GM23338 (cell line): ENCODE measurements around the gene FHIT. TPM values are rescaled to one million over a fixed set of nuclear protein-coding genes. Genes with fewer than 3 reads are reported as not detected.

Experiments used
- ATAC-seq: fragments of 200-7000 bp; cut with Tn5 transposase; 3 replicates; pipeline ENCODE4 v1.9.1; 2020
- DNase-seq: peaks from one replicate; pipeline ENCODE4 v3.0.0-alpha.2; 2015; ENCODE audit warnings: low spot score
- H2AFZ ChIP-seq: fragments of 200-600 bp; sonication (generic); 2 replicates; pipeline ENCODE4 v1.8.0; 2016; ENCODE audit warnings: antibody characterized with exemption, mild to moderate bottlenecking, moderate library complexity
- H3F3A ChIP-seq: fragments of 200-600 bp; sonication (generic); replicated peaks from 2 replicates; pipeline ENCODE4 v1.8.0; 2017; ENCODE audit warnings: antibody characterized with exemption, mixed run types, low read depth
- H3K27ac ChIP-seq: fragments of 200-600 bp; sonication (generic); 2 replicates; pipeline ENCODE4 v1.6.1; 2016; ENCODE audit warnings: low read depth
- H3K27me3 ChIP-seq: fragments of 200-600 bp; sonication (generic); 2 replicates; pipeline ENCODE4 v1.8.0; 2016; ENCODE audit warnings: mild to moderate bottlenecking, mixed run types, moderate library complexity; ENCODE audit not compliant: insufficient read depth
- H3K36me3 ChIP-seq: fragments of 200-600 bp; sonication (generic); 2 replicates; pipeline ENCODE4 v1.8.0; 2016; ENCODE audit warnings: mild to moderate bottlenecking; ENCODE audit not compliant: insufficient read depth
- H3K4me1 ChIP-seq: fragments of 200-600 bp; sonication (generic); 2 replicates; pipeline ENCODE4 v1.8.0; 2016; ENCODE audit warnings: mild to moderate bottlenecking, moderate library complexity; ENCODE audit not compliant: insufficient read depth
- H3K4me2 ChIP-seq: fragments of 200-600 bp; sonication (generic); 2 replicates; pipeline ENCODE4 v1.7.1; 2017; ENCODE audit warnings: mixed run types
- H3K4me3 ChIP-seq: fragments of 200-600 bp; sonication (generic); 2 replicates; pipeline ENCODE4 v1.6.1; 2016; ENCODE audit warnings: mixed run types
- H3K79me2 ChIP-seq: fragments of 200-600 bp; sonication (generic); replicated peaks from 2 replicates; pipeline ENCODE4 v1.8.0; 2017; ENCODE audit warnings: mild to moderate bottlenecking; ENCODE audit not compliant: insufficient read depth
- H3K9me2 ChIP-seq: fragments of 200-600 bp; sonication (generic); 2 replicates; pipeline ENCODE4 v1.8.0; 2017; ENCODE audit not compliant: insufficient read depth
- H4K20me1 ChIP-seq: fragments of 200-600 bp; sonication (generic); replicated peaks from 2 replicates; pipeline ENCODE4 v1.8.0; 2017; ENCODE audit warnings: mild to moderate bottlenecking; ENCODE audit not compliant: insufficient read depth
- H3K27ac Mint-ChIP-seq: 2 replicates; pipeline ENCODE4 v1.8.0; 2020; ENCODE audit warnings: inconsistent platforms, mild to moderate bottlenecking, moderate library complexity, mixed read lengths
- H3K27me3 Mint-ChIP-seq: 3 replicates; pipeline ENCODE4 v1.8.0; 2022; ENCODE audit warnings: low read depth, mild to moderate bottlenecking, moderate library complexity, mixed read lengths, inconsistent platforms; ENCODE audit not compliant: insufficient read depth, poor library complexity
- H3K36me3 Mint-ChIP-seq: 3 replicates; pipeline ENCODE4 v1.8.0; 2021; ENCODE audit warnings: low read depth, mild to moderate bottlenecking, inconsistent platforms, moderate library complexity, mixed read lengths
- H3K4me1 Mint-ChIP-seq: 3 replicates; pipeline ENCODE4 v1.8.0; 2020; ENCODE audit warnings: mild to moderate bottlenecking, inconsistent platforms, mixed read lengths
- H3K4me3 Mint-ChIP-seq: 3 replicates; pipeline ENCODE4 v1.8.0; 2021; ENCODE audit warnings: moderate library complexity, mild to moderate bottlenecking, inconsistent platforms, mixed read lengths
- H3K9me3 Mint-ChIP-seq: 3 replicates; pipeline ENCODE4 v1.8.0; 2020; ENCODE audit warnings: moderate library complexity, mild to moderate bottlenecking, inconsistent platforms, mixed read lengths
- CREB1 ChIP-seq: fragments of 250-450 bp; sonication (Bioruptor Pico); IDR thresholded peaks from 2 replicates; pipeline ENCODE4 v1.5.0; 2020; ENCODE audit warnings: low read depth, mild to moderate bottlenecking, moderate library complexity
- EZH2 ChIP-seq: fragments of 200-600 bp; sonication (generic); IDR thresholded peaks from one replicate; pipeline ENCODE4 v1.8.0; 2017; ENCODE audit warnings: antibody characterized with exemption, mild to moderate bottlenecking, low read depth; ENCODE audit not compliant: unreplicated experiment
- EZH2phosphoT487 ChIP-seq: fragments of 200-600 bp; sonication (generic); IDR thresholded peaks from one replicate; pipeline ENCODE4 v1.8.1; 2018; ENCODE audit warnings: antibody characterized with exemption; ENCODE audit not compliant: unreplicated experiment
- JUNB ChIP-seq: IDR thresholded peaks from one replicate; pipeline ENCODE4 v1.6.1; 2016; ENCODE audit warnings: antibody characterized with exemption; ENCODE audit not compliant: unreplicated experiment
- NANOG ChIP-seq: IDR thresholded peaks from 2 replicates; pipeline ENCODE4 v1.6.1; 2016; ENCODE audit warnings: antibody characterized with exemption, borderline replicate concordance
- POLR2AphosphoS5 ChIP-seq: IDR thresholded peaks from 2 replicates; pipeline ENCODE4 v1.6.1; 2016; ENCODE audit warnings: antibody characterized with exemption, low read depth
- REST ChIP-seq: IDR thresholded peaks from one replicate; pipeline ENCODE4 v1.6.1; 2018; ENCODE audit warnings: antibody characterized with exemption; ENCODE audit not compliant: unreplicated experiment
- STAT1 ChIP-seq: IDR thresholded peaks from one replicate; pipeline ENCODE4 v1.6.1; 2016; ENCODE audit warnings: antibody characterized with exemption; ENCODE audit not compliant: unreplicated experiment
- ZNF114 ChIP-seq: fragments of 250-450 bp; sonication (Bioruptor Pico); IDR thresholded peaks from 2 replicates; pipeline ENCODE4 v1.5.0; 2020; ENCODE audit warnings: mild to moderate bottlenecking, moderate library complexity
- ZNF331 ChIP-seq: fragments of 250-450 bp; sonication (Bioruptor Pico); IDR thresholded peaks from 2 replicates; pipeline ENCODE4 v1.5.0; 2020; ENCODE audit warnings: low read depth, mild to moderate bottlenecking, moderate library complexity
- polyA plus RNA-seq: library from polyadenylated mRNA; unstranded; fragments of >200 nt; fragmentation: Nextera tagmentation; extraction: Ambion mirVana; gene quantifications from 2 replicates; pipeline ENCODE4 v1.2.1, GENCODE V29; 2016
- total RNA-seq: library from RNA; depleted of rRNA; stranded (reverse); fragments of >200 nt; shearing (Covaris generic); gene quantifications from 2 replicates; pipeline ENCODE4 v1.2.3, GENCODE V29; 2014
- TF ChIP-seq, protein P1 (sequence below), 2 experiments: fragments of 200-600 bp in 1 of 2; sonication (generic) in 1 of 2; conservative IDR thresholded peaks; 2 replicates each; pipeline versions ENCODE4 v1.5.1 to v1.6.1; 2016 to 2017; ENCODE audit warnings: antibody characterized with exemption in 2 of 2, low read depth in 2 of 2, mild to moderate bottlenecking in 2 of 2, moderate library complexity in 1 of 2
- TF ChIP-seq, protein P2 (sequence below): fragments of 250-450 bp; sonication (Bioruptor Pico); IDR thresholded peaks from 2 replicates; pipeline ENCODE4 v1.5.0; 2020; ENCODE audit warnings: mild to moderate bottlenecking, moderate library complexity
- TF ChIP-seq, protein P3 (sequence below): IDR thresholded peaks from 2 replicates; pipeline ENCODE4 v1.6.1; 2016; ENCODE audit warnings: antibody characterized with exemption

The FHIT gene
- total and polyA plus RNA-seq, 2 experiments from 2014 or later, result 3.0 to 8.3 TPM

DNA sequence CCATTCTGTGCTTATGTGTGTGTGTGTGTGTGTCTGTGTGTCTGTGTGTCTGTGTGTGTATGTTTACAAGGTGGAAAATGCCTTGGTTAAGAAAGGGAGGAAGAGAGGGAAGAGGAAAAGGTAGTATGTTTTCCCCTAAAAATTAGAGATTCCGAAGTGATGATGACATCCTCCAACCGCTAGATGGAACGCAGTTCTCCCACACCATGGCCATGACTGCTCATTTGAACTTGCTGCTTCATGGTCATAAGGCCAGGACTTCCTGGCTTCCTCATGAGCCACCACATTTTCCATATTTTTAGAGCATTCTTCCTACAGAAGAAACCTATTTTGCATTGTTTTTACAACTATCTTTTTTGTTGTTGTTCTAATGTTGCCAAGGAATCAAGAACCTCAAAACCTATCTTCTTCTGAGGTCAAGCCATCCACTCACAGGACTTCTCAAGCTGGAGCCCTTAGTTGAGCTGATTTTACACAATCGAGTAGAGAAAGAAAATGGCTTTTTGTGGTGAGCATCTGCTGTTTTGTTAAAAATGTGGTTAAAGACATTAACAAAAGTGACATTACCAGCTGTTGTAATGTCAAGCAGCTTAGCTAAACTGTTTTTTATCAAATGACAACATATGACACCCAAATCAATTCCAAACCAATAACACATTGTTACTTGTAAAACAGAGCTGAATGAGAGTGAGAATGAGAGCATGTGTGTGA is 1091.0 kb downstream of the FHIT start:
- Mint-ChIP-seq H3K27me3 (no peaks in the 10 kb centered on the region), H3K4me1 (no peaks in the 10 kb centered on the region), H3K9me3 (no peaks in the 10 kb centered on the region), H3K27ac (0 out of 2 replicates have a peak overlapping the region, but pooled peaks have one; percentile 21), H3K36me3 (no peaks in the 10 kb centered on the region), H3K4me3 (no peak overlapping the region)
- ATAC-seq, result no peak
- TF ChIP-seq JUNB, result no peak
- TF ChIP-seq ZNF114, result no peak
- TF ChIP-seq NANOG, result no peak
- TF ChIP-seq, protein P1, sequence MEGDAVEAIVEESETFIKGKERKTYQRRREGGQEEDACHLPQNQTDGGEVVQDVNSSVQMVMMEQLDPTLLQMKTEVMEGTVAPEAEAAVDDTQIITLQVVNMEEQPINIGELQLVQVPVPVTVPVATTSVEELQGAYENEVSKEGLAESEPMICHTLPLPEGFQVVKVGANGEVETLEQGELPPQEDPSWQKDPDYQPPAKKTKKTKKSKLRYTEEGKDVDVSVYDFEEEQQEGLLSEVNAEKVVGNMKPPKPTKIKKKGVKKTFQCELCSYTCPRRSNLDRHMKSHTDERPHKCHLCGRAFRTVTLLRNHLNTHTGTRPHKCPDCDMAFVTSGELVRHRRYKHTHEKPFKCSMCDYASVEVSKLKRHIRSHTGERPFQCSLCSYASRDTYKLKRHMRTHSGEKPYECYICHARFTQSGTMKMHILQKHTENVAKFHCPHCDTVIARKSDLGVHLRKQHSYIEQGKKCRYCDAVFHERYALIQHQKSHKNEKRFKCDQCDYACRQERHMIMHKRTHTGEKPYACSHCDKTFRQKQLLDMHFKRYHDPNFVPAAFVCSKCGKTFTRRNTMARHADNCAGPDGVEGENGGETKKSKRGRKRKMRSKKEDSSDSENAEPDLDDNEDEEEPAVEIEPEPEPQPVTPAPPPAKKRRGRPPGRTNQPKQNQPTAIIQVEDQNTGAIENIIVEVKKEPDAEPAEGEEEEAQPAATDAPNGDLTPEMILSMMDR (conservative IDR thresholded peaks at IDR 0.05; ENCODE audit: low read depth in 2 of 2), result no peak
- TF ChIP-seq, protein P2, sequence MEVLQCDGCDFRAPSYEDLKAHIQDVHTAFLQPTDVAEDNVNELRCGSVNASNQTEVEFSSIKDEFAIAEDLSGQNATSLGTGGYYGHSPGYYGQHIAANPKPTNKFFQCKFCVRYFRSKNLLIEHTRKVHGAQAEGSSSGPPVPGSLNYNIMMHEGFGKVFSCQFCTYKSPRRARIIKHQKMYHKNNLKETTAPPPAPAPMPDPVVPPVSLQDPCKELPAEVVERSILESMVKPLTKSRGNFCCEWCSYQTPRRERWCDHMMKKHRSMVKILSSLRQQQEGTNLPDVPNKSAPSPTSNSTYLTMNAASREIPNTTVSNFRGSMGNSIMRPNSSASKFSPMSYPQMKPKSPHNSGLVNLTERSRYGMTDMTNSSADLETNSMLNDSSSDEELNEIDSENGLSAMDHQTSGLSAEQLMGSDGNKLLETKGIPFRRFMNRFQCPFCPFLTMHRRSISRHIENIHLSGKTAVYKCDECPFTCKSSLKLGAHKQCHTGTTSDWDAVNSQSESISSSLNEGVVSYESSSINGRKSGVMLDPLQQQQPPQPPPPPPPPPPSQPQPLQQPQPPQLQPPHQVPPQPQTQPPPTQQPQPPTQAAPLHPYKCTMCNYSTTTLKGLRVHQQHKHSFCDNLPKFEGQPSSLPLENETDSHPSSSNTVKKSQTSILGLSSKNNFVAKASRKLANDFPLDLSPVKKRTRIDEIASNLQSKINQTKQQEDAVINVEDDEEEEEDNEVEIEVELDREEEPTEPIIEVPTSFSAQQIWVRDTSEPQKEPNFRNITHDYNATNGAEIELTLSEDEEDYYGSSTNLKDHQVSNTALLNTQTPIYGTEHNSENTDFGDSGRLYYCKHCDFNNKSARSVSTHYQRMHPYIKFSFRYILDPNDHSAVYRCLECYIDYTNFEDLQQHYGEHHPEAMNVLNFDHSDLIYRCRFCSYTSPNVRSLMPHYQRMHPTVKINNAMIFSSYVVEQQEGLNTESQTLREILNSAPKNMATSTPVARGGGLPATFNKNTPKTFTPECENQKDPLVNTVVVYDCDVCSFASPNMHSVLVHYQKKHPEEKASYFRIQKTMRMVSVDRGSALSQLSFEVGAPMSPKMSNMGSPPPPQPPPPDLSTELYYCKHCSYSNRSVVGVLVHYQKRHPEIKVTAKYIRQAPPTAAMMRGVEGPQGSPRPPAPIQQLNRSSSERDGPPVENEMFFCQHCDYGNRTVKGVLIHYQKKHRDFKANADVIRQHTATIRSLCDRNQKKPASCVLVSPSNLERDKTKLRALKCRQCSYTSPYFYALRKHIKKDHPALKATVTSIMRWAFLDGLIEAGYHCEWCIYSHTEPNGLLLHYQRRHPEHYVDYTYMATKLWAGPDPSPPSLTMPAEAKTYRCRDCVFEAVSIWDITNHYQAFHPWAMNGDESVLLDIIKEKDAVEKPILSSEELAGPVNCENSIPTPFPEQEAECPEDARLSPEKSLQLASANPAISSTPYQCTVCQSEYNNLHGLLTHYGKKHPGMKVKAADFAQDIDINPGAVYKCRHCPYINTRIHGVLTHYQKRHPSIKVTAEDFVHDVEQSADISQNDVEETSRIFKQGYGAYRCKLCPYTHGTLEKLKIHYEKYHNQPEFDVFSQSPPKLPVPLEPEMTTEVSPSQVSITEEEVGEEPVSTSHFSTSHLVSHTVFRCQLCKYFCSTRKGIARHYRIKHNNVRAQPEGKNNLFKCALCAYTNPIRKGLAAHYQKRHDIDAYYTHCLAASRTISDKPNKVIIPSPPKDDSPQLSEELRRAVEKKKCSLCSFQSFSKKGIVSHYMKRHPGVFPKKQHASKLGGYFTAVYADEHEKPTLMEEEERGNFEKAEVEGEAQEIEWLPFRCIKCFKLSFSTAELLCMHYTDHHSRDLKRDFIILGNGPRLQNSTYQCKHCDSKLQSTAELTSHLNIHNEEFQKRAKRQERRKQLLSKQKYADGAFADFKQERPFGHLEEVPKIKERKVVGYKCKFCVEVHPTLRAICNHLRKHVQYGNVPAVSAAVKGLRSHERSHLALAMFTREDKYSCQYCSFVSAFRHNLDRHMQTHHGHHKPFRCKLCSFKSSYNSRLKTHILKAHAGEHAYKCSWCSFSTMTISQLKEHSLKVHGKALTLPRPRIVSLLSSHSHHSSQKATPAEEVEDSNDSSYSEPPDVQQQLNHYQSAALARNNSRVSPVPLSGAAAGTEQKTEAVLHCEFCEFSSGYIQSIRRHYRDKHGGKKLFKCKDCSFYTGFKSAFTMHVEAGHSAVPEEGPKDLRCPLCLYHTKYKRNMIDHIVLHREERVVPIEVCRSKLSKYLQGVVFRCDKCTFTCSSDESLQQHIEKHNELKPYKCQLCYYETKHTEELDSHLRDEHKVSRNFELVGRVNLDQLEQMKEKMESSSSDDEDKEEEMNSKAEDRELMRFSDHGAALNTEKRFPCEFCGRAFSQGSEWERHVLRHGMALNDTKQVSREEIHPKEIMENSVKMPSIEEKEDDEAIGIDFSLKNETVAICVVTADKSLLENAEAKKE (CRISPR knock-in tag), result no peak
- TF ChIP-seq, protein P3, sequence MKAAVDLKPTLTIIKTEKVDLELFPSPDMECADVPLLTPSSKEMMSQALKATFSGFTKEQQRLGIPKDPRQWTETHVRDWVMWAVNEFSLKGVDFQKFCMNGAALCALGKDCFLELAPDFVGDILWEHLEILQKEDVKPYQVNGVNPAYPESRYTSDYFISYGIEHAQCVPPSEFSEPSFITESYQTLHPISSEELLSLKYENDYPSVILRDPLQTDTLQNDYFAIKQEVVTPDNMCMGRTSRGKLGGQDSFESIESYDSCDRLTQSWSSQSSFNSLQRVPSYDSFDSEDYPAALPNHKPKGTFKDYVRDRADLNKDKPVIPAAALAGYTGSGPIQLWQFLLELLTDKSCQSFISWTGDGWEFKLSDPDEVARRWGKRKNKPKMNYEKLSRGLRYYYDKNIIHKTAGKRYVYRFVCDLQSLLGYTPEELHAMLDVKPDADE, result no peak
- no peak for TF ChIP-seq EZH2phosphoT487
- no peak for TF ChIP-seq REST
- no peak for TF ChIP-seq CREB1 (CRISPR knock-in tag)
- no peak for TF ChIP-seq STAT1
- no peak for TF ChIP-seq EZH2
- TF ChIP-seq ZNF331 (CRISPR knock-in tag), result no peak
- TF ChIP-seq POLR2AphosphoS5, result no peak
- no peak for DNase-seq
- Histone ChIP-seq H3K27ac (no peak overlapping the region), H3K9me2 (peaks cover 6% of the 10 kb centered on the region; the same call in 1 of the 2 replicates), H3K36me3 (no peaks in the 10 kb centered on the region), H2AFZ (no peak overlapping the region), H3F3A (no peaks in the 10 kb centered on the region), H3K4me3 (no peak overlapping the region), H3K79me2 (no peaks in the 10 kb centered on the region), H3K4me2 (no peak overlapping the region), H3K27me3 (no peaks in the 10 kb centered on the region), H4K20me1 (no peaks in the 10 kb centered on the region), H3K4me1 (no peaks in the 10 kb centered on the region)
